DOHH2 (cell line): ENCODE results near the gene PARVB.

Source experiments
- H3F3A ChIP-seq: fragments of 200-600 bp; sonication (generic), shearing (Covaris generic); 2 replicates; pipeline ENCODE4 v1.6.0; 2016; ENCODE audit warnings: antibody characterized with exemption, mild to moderate bottlenecking; ENCODE audit not compliant: control insufficient read depth, insufficient read depth
- H3K27ac ChIP-seq: fragments of 200-600 bp; sonication (generic); 2 replicates; pipeline ENCODE4 v1.5.1; 2014; ENCODE audit warnings: low read depth, mild to moderate bottlenecking, low read length, moderate library complexity
- H3K27me3 ChIP-seq: fragments of 200-600 bp; sonication (generic); 2 replicates; pipeline ENCODE4 v1.6.1; 2014; ENCODE audit warnings: mild to moderate bottlenecking, low read length, mixed read lengths; ENCODE audit not compliant: control insufficient read depth
- H3K36me3 ChIP-seq: fragments of 200-600 bp; sonication (generic); 2 replicates; pipeline ENCODE4 v1.6.1; 2014; ENCODE audit warnings: mild to moderate bottlenecking, low read length, moderate library complexity, mixed read lengths; ENCODE audit not compliant: control insufficient read depth
- H3K4me1 ChIP-seq: fragments of 200-600 bp; sonication (generic); 2 replicates; pipeline ENCODE4 v1.6.1; 2014; ENCODE audit warnings: mild to moderate bottlenecking, low read length, mixed read lengths; ENCODE audit not compliant: control insufficient read depth
- H3K4me2 ChIP-seq: fragments of 200-600 bp; sonication (generic); 2 replicates; pipeline ENCODE4 v1.6.0; 2014; ENCODE audit warnings: mild to moderate bottlenecking, low read length, moderate library complexity
- H3K4me3 ChIP-seq: fragments of 200-600 bp; sonication (generic); 2 replicates; pipeline ENCODE4 v1.5.1; 2014; ENCODE audit warnings: mild to moderate bottlenecking, low read length, mixed read lengths
- H3K79me2 ChIP-seq: fragments of 200-600 bp; sonication (generic); 2 replicates; pipeline ENCODE4 v1.6.1; 2014; ENCODE audit warnings: mild to moderate bottlenecking, low read length, mixed read lengths; ENCODE audit not compliant: control insufficient read depth
- H3K9me2 ChIP-seq: fragments of 200-600 bp; sonication (generic); replicated peaks from 2 replicates; pipeline ENCODE4 v1.6.1; 2014; ENCODE audit warnings: mild to moderate bottlenecking, low read length, mixed read lengths; ENCODE audit not compliant: control insufficient read depth
- H3K9me3 ChIP-seq: fragments of 200-600 bp; sonication (generic); 2 replicates; pipeline ENCODE4 v1.6.1; 2014; ENCODE audit warnings: antibody characterized with exemption, low read length, mixed read lengths; ENCODE audit not compliant: control insufficient read depth, insufficient read depth
- H4K20me1 ChIP-seq: fragments of 200-600 bp; sonication (generic); 2 replicates; pipeline ENCODE4 v1.6.0; 2014; ENCODE audit warnings: low read depth, mild to moderate bottlenecking, antibody characterized with exemption, low read length, moderate library complexity; ENCODE audit not compliant: control insufficient read depth, insufficient read depth
- EZH2phosphoT487 ChIP-seq: fragments of 200-600 bp; sonication (generic); IDR thresholded peaks from 2 replicates; pipeline ENCODE4 v1.6.1; 2017; ENCODE audit warnings: borderline replicate concordance, mild to moderate bottlenecking, antibody characterized with exemption, low read length, moderate library complexity, mixed read lengths
- TF ChIP-seq, protein P1 (sequence below): fragments of 200-600 bp; sonication (generic); IDR thresholded peaks from one replicate; pipeline ENCODE4 v1.5.1; 2014; ENCODE audit warnings: antibody characterized with exemption, mild to moderate bottlenecking, low read depth, low read length; ENCODE audit not compliant: poor library complexity, severe bottlenecking

Gene PARVB

DNA sequence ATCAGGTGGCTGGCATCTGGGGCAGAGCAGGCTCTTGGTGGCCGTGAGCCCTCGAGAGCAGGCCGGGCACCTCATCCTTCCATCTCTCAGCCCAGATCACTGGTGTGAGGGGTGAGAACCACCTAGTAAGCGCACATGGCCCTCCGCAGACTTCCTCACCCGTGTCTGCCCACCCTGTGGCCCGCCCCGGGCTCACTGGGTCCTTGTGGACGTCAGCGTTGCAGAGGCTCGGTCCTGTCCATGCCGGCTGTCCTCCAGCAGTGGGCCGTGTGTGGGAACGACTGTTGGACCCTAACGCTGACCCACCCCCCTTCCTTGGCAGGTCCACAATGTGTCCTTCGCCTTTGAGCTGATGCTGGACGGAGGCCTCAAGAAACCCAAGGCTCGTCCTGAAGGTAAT is 139.4 kb downstream of the PARVB start:
- Histone ChIP-seq H4K20me1 (no peaks in the 10 kb centered on the region), H3K9me2 (no peaks in the 10 kb centered on the region), H3K4me3 (no peak overlapping the region), H3K27ac (no peak overlapping the region), H3K27me3 (no peaks in the 10 kb centered on the region), H3K4me2 (no peak overlapping the region), H3K9me3 (no peaks in the 10 kb centered on the region), H3K4me1 (no peaks in the 10 kb centered on the region), H3K79me2 (no peaks in the 10 kb centered on the region), H3F3A (no peaks in the 10 kb centered on the region), H3K36me3 (no peaks in the 10 kb centered on the region)
- no peak for TF ChIP-seq EZH2phosphoT487

- Histone ChIP-seq H3K27me3 (no peaks in the 10 kb centered on the region), H3K9me2 (no peaks in the 10 kb centered on the region), H3K4me2 (no peak overlapping the region), H4K20me1 (no peaks in the 10 kb centered on the region), H3K27ac (no peak overlapping the region), H3K36me3 (no peaks in the 10 kb centered on the region), H3K4me1 (no peaks in the 10 kb centered on the region), H3K9me3 (no peaks in the 10 kb centered on the region), H3F3A (no peaks in the 10 kb centered on the region), H3K4me3 (no peak overlapping the region), H3K79me2 (no peaks in the 10 kb centered on the region)
- TF ChIP-seq EZH2phosphoT487, result no peak
These were observed 139.9 kb downstream of the PARVB start for GRCh38 chr22:44164031-44164430.

GRCh38 chr22:44165286-44165874 is 141.3 kb downstream of the PARVB start:
- no peaks in the 10 kb centered on the region for H3K9me2 ChIP-seq
- H3K27me3 ChIP-seq, result no peaks in the 10 kb centered on the region
- no peaks in the 10 kb centered on the region for H3F3A ChIP-seq
- H3K4me2 ChIP-seq, result no peak overlapping the region
- H3K9me3 ChIP-seq, result no peaks in the 10 kb centered on the region
- TF ChIP-seq, protein P1, sequence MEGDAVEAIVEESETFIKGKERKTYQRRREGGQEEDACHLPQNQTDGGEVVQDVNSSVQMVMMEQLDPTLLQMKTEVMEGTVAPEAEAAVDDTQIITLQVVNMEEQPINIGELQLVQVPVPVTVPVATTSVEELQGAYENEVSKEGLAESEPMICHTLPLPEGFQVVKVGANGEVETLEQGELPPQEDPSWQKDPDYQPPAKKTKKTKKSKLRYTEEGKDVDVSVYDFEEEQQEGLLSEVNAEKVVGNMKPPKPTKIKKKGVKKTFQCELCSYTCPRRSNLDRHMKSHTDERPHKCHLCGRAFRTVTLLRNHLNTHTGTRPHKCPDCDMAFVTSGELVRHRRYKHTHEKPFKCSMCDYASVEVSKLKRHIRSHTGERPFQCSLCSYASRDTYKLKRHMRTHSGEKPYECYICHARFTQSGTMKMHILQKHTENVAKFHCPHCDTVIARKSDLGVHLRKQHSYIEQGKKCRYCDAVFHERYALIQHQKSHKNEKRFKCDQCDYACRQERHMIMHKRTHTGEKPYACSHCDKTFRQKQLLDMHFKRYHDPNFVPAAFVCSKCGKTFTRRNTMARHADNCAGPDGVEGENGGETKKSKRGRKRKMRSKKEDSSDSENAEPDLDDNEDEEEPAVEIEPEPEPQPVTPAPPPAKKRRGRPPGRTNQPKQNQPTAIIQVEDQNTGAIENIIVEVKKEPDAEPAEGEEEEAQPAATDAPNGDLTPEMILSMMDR, result no peak
- no peak for TF ChIP-seq EZH2phosphoT487
- no peaks in the 10 kb centered on the region for H3K79me2 ChIP-seq
- no peaks in the 10 kb centered on the region for H4K20me1 ChIP-seq
- no peak overlapping the region for H3K27ac ChIP-seq
- no peaks in the 10 kb centered on the region for H3K36me3 ChIP-seq
- H3K4me1 ChIP-seq, result no peaks in the 10 kb centered on the region
- no peak overlapping the region for H3K4me3 ChIP-seq

DNA sequence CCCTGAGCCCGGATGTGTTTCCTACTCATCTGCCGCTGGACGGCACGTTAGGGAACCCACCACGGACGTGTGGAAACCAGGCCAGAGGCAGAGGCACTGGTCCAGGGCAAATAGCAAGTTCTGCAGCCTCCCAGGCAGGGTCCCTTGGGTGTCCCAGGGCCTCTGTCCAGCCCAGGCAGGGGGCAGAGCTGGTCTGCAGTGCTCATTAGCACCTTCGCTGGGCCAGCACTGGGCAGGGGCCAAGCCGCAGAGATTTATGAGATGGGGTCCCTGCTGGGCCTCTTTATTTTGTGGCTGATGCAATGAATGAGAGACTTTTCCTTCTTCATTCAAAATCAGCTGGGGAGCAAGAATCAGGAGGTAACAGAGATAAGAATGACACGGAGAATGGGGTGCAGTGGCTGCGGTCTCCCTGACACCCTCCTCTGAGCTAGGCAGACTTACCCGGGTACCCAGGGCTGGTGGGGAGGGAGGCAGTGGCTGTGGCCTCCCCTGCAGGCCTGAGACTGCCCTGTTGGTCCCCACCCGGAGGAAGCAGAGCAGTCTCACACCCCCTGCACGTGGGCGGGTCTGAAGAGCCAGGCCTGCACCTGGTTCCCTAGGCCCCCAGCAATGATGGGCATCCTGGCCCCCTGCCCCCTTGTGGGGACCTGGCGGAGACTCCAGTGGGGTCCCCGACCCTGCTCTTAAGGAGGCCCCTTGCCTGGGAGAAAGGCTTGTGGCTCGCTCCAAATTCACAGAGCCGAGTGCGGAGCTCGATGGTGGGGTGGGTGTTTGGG is 142.6 kb downstream of the PARVB start:
- Histone ChIP-seq H3K27me3 (no peaks in the 10 kb centered on the region), H3K9me2 (no peaks in the 10 kb centered on the region), H3K4me1 (no peaks in the 10 kb centered on the region), H3K4me3 (no peak overlapping the region), H3F3A (no peaks in the 10 kb centered on the region), H3K79me2 (no peaks in the 10 kb centered on the region), H3K36me3 (no peaks in the 10 kb centered on the region), H3K27ac (no peak overlapping the region), H3K4me2 (no peak overlapping the region), H4K20me1 (no peaks in the 10 kb centered on the region), H3K9me3 (no peaks in the 10 kb centered on the region)
- no peak for TF ChIP-seq EZH2phosphoT487
- TF ChIP-seq, protein P1, result no peak
